Panc1 (cell line): ENCODE results near the gene C4orf17. TPM values are rescaled to one million over a fixed set of nuclear protein-coding genes. Genes with fewer than 3 reads are reported as not detected.

Experiments
- ATAC-seq: fragments of 200-7000 bp; cut with Tn5 transposase; 2 replicates; pipeline ENCODE4 v1.9.1; 2020; ENCODE audit warnings: mild to moderate bottlenecking, moderate library complexity
- BruUV-seq: library from RNA; stranded (reverse); fragments of 400-500 nt; replicated peaks from 2 replicates; lab custom pipeline; 2021; lab: Mats Ljungman, UMichigan
- CTCF ChIA-PET: fragments of 300-600 bp; sonication (Branson Sonifier 250); formaldehyde crosslinking; loops from one replicate; lab custom pipeline; 2022; ENCODE audit warnings: antibody characterized with exemption; lab: Charles Lee
- POLR2A ChIA-PET: fragments of 300-600 bp; sonication (Branson Sonifier 250); formaldehyde crosslinking; loops from one replicate; lab custom pipeline; 2022; ENCODE audit warnings: antibody characterized with exemption; lab: Charles Lee
- DNase-seq: peaks from one replicate; pipeline ENCODE4 v3.0.0-alpha.2; 2010; ENCODE audit warnings: low read depth, low spot score
- H3K27ac ChIP-seq: 2 replicates; pipeline ENCODE4 v1.5.1; 2011; ENCODE audit warnings: mild to moderate bottlenecking, low read length, inconsistent platforms
- H3K27me3 ChIP-seq: fragments of 200-500 bp; sonication (Bioruptor generic); 2 replicates; pipeline ENCODE4 v1.6.0; 2014; ENCODE audit warnings: low read length, inconsistent platforms; ENCODE audit not compliant: control insufficient read depth, insufficient read depth
- H3K36me3 ChIP-seq: fragments of 200-500 bp; sonication (Bioruptor generic); 2 replicates; pipeline ENCODE4 v1.5.1; 2014; ENCODE audit warnings: inconsistent platforms, mild to moderate bottlenecking, low read length, moderate library complexity; ENCODE audit not compliant: control insufficient read depth, insufficient read depth
- H3K4me1 ChIP-seq: 2 replicates; pipeline ENCODE4 v1.5.1; 2011; ENCODE audit warnings: inconsistent platforms, mild to moderate bottlenecking, low read length, moderate library complexity; ENCODE audit not compliant: control insufficient read depth, insufficient read depth
- H3K4me3 ChIP-seq, 2 experiments: 2 replicates each; pipeline ENCODE4 v1.5.1; 2011 to 2012; ENCODE audit warnings: low read depth in 2 of 2, low read length in 2 of 2, mild to moderate bottlenecking in 2 of 2, inconsistent platforms in 1 of 2, moderate library complexity in 1 of 2
- H3K9me3 ChIP-seq: fragments of 200-500 bp; sonication (Bioruptor generic); 2 replicates; pipeline ENCODE4 v1.5.1; 2014; ENCODE audit warnings: low read depth, mild to moderate bottlenecking, inconsistent platforms, low read length, moderate library complexity; ENCODE audit not compliant: control insufficient read depth, insufficient read depth
- POLR2AphosphoS5 ChIP-seq: IDR thresholded peaks from 2 replicates; pipeline ENCODE4 v1.6.1; 2012; ENCODE audit warnings: mild to moderate bottlenecking, low read depth, low read length, moderate library complexity
- REST ChIP-seq, 2 experiments: IDR thresholded peaks; 2 replicates each; pipeline ENCODE4 v1.6.1; 2011 to 2012; ENCODE audit warnings: low read depth in 2 of 2, control low read depth in 1 of 2, low read length in 1 of 2, mild to moderate bottlenecking in 1 of 2, moderate library complexity in 1 of 2; ENCODE audit not compliant: insufficient read depth in 1 of 2
- SIN3A ChIP-seq: IDR thresholded peaks from 2 replicates; pipeline ENCODE4 v1.6.1; 2012; ENCODE audit warnings: low read depth, mild to moderate bottlenecking, low read length, moderate library complexity, borderline replicate concordance; ENCODE audit not compliant: insufficient read depth
- TCF7L2 ChIP-seq: IDR thresholded peaks from 2 replicates; pipeline ENCODE4 v1.6.1; 2011; ENCODE audit warnings: mild to moderate bottlenecking, low read depth, low read length, inconsistent platforms
- in situ Hi-C: cut with HindIII; loops from 2 replicates; pipeline ENCODE4 v1.10.0; 2016; ENCODE audit warnings: low sequenced_read_pairs, low pct_unique_long_range_greater_than_20kb
- intact Hi-C: fragments of 100-400 bp; cut with micrococcal nuclease; formaldehyde crosslinking; loops from one replicate; pipeline ENCODE4 v1.10.0; 2022; ENCODE audit not compliant: unreplicated experiment
- total RNA-seq: library from RNA; stranded (reverse); gene quantifications from one replicate; pipeline ENCODE4 v1.2.1, GENCODE V29; 2021; ENCODE audit not compliant: unreplicated experiment
- TF ChIP-seq, protein P1 (sequence below): fragments of 450-650 bp; IDR thresholded peaks from 2 replicates; pipeline ENCODE4 v1.5.1; 2017; ENCODE audit warnings: mild to moderate bottlenecking

The C4orf17 gene
- total RNA-seq, 1 experiment from 2014 or later, result not detected

DNA sequence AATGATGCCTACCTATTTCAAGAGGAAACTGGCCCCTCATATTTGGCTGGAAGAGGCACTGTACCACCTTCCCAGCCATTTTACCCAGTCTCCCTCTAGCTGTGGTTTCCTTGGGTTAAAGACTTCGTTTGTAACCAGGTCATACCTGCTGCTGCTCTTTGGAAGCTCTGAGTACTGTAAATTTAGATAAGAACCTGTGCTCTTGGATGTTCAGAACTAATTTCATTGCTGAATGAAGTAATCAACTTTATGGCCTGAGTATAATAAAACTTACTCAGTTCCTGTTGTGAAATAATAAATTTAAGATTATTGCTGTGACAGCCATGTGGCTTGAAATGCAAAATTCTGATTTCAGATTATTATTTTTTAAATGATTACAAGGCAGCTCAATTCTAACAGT is 76.0 kb downstream of the C4orf17 start:
- ATAC-seq (no peak), DNase-seq (no peak)
- TF ChIP-seq, protein P1, sequence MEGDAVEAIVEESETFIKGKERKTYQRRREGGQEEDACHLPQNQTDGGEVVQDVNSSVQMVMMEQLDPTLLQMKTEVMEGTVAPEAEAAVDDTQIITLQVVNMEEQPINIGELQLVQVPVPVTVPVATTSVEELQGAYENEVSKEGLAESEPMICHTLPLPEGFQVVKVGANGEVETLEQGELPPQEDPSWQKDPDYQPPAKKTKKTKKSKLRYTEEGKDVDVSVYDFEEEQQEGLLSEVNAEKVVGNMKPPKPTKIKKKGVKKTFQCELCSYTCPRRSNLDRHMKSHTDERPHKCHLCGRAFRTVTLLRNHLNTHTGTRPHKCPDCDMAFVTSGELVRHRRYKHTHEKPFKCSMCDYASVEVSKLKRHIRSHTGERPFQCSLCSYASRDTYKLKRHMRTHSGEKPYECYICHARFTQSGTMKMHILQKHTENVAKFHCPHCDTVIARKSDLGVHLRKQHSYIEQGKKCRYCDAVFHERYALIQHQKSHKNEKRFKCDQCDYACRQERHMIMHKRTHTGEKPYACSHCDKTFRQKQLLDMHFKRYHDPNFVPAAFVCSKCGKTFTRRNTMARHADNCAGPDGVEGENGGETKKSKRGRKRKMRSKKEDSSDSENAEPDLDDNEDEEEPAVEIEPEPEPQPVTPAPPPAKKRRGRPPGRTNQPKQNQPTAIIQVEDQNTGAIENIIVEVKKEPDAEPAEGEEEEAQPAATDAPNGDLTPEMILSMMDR, result no peak
- TF ChIP-seq REST (IDR thresholded peaks at IDR 0.05; ENCODE audit: insufficient read depth in 1 of 2, low read depth in 2 of 2, low read length in 1 of 2) (no peak), SIN3A (no peak), POLR2AphosphoS5 (no peak), TCF7L2 (no peak)
- no TSS peak for BruUV-seq
- Histone ChIP-seq H3K27me3 (no peaks in the 10 kb centered on the region), H3K27ac (no peak overlapping the region), H3K4me1 (no peaks in the 10 kb centered on the region), H3K9me3 (no peaks in the 10 kb centered on the region), H3K36me3 (no peaks in the 10 kb centered on the region; the same call in 1 of the 2 replicates), H3K4me3 (no peak overlapping the region)
- intact Hi-C loops (no loop called here), in situ Hi-C loops (no loop called here)
- CTCF ChIA-PET, result no interaction called here
- POLR2A ChIA-PET, result no interaction called here

DNA sequence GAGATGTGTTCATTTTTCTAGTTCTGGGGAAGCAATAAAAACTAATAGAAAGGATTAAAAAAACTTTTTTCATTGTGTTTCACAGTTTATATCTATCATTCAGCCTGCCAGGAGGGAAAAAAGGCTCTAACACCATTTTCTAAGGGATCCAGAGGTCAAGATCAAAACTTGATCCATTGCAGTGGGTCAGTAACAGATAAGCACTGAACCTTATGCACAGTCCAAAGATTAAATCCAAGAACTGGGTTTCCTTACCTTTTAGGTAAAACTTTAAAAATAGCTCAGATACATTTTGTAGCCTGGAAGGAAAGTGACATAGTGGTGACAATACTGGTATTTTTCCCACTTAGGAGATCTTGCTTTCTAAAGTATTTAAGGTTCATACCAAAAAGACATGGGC is 76.5 kb downstream of the C4orf17 start:
- H3K9me3 ChIP-seq, result no peaks in the 10 kb centered on the region
- BruUV-seq, result no TSS peak
- no peak overlapping the region for H3K4me3 ChIP-seq
- ChIA-PET POLR2A (no interaction called here), CTCF (no interaction called here)
- no peaks in the 10 kb centered on the region for H3K4me1 ChIP-seq
- no peaks in the 10 kb centered on the region for H3K27me3 ChIP-seq
- intact Hi-C loops (no loop called here), in situ Hi-C loops (no loop called here)
- DNase-seq (no peak), ATAC-seq (no peak)
- H3K27ac ChIP-seq, result no peak overlapping the region
- no peaks in the 10 kb centered on the region; the same call in 1 of the 2 replicates for H3K36me3 ChIP-seq
- TF ChIP-seq POLR2AphosphoS5, result no peak
- TF ChIP-seq SIN3A, result no peak
- TF ChIP-seq, protein P1, result no peak
- TF ChIP-seq TCF7L2, result no peak
- no peak for TF ChIP-seq REST (IDR thresholded peaks at IDR 0.05; ENCODE audit: insufficient read depth in 1 of 2, low read depth in 2 of 2, low read length in 1 of 2)
